GM18508 (cell line): ENCODE data around the gene CREM.

Experiments
- ATAC-seq: cut with Tn5 transposase; IDR thresholded peaks from one replicate; pipeline ENCODE4 v1.9.1; 2021; ENCODE audit warnings: moderate number of reproducible peaks; ENCODE audit not compliant: insufficient read depth, unreplicated experiment

Gene CREM

GRCh38 chr10:35191523-35191922 lies 64.9 kb downstream of the CREM start:
- no peak for ATAC-seq

GRCh38 chr10:35192645-35193249 lies 66.1 kb downstream of the CREM start:
- ATAC-seq, result no peak

GRCh38 chr10:35194471-35194870 lies 67.8 kb downstream of the CREM start:
- no peak for ATAC-seq

DNA sequence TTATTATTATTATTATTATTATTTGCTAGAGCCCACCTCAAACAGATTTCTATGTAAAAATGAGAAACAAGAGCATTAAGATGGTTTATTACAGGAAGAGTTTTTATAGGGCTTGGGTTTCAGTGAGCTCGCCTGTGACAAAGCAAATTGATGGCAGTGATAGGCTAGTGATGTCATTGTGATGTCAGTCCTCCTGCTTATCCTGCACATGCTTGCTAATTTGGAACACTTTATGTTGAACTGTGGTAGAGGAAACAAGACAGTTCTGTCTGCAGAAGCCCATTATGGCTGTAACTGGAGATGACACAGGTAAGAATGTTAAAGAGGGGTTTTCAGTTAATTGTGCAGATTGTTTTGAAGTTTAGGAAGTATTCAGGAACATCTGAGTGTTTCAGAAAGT lies 68.3 kb downstream of the CREM start:
- ATAC-seq, result no peak

DNA sequence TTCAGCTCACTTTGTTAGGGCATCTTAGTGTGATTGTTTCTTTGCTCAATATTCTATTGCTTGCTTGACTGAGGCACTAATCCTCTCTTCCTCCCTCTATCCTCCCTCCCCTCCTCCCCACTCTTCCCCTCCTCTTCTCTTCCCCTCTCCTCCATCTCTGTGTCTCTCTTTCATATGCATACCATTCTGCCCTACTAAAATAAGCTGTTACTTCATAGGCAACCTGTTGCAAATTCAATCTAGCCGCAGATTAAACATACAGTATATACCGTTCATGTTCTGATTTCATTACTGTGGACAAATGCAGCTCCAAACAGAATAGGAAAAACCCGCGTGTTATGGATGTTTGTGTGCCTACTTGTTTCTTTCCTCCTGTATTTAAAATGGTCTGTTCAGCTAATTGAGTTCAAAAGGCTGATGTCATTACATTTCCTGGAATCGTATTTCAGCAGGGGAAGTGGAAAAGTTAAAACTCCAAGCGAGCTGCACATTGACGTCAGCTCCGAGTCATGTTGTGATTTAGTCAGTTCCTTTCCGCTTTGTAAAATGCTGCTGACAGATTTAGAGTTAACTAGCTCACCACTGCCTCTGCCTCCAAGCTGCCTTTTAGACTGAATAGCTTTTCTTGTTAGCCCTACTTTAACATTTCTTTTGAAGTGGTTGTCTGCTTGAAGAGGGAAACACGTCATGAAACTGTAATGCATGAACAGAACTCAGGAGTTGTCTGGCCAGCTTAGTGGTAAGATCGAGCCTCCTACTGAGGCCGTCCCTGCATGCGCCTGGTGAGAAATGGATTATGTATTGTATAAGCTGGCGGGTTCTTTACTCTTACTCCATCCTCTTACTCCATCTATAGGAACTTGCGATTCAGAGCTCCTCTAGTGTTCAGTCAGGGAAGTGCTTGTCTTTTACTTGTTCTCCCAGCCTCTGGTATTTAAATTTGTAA lies 69.0 kb downstream of the CREM start:
- peak; percentile 93 for ATAC-seq

DNA sequence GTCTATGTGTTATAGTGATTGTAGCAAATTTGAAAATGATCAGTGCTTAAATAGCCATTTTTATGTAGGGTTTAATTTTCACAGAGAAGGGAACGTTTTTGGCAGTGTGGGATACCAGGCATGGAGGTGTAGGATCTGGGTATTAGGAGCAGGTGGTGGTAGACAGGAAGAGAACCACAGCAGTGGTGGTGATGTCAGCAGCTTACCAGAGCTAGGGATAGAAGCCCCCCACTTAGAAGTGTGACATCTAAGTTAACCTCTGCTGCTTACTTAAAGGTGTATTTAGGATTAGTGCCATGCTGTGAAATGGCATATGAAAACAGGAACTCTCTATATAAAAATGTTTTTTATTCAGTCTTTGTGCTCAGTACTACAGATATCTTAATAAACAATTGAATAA lies 73.8 kb downstream of the CREM start:
- no peak for ATAC-seq

DNA sequence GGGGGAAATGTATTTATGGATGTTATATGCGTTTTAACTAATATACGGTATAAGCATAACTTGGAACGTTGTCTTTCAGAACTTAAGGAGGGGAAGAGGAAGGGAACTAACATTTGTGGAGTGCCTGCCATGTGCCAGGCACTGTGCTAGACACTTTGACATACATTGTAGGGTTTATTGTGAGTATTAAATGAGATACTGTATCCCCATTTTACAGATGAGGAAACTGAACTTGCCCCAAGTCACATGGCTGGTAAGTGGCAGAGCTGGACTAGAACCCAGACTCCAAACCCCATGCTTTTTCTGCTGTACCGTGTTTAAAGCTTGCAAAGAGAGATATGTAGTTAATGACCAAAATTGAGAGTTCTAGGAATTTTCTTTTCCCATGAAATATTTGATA lies 74.6 kb downstream of the CREM start:
- no peak for ATAC-seq

DNA sequence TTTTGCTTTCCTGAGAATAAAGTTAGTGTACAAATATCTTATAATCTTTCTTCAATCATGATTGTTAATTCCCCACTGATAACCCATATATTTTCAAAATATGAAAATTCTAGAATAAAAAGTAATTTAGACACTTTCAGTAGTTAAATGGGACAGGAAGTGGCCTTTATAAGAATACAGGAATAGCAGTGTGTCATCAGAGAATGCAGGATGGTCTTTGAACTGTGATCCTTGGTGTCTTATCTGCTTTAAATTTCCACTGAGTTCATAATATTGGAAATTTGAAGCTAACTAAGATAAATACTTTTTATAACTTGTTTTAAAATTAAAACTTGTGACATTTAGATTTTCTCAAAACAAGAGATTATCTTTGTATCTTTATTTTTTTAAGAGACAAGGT lies 75.4 kb downstream of the CREM start:
- ATAC-seq, result no peak

- no peak for ATAC-seq
These were observed 77.1 kb downstream of the CREM start for GRCh38 chr10:35203745-35204144.

DNA sequence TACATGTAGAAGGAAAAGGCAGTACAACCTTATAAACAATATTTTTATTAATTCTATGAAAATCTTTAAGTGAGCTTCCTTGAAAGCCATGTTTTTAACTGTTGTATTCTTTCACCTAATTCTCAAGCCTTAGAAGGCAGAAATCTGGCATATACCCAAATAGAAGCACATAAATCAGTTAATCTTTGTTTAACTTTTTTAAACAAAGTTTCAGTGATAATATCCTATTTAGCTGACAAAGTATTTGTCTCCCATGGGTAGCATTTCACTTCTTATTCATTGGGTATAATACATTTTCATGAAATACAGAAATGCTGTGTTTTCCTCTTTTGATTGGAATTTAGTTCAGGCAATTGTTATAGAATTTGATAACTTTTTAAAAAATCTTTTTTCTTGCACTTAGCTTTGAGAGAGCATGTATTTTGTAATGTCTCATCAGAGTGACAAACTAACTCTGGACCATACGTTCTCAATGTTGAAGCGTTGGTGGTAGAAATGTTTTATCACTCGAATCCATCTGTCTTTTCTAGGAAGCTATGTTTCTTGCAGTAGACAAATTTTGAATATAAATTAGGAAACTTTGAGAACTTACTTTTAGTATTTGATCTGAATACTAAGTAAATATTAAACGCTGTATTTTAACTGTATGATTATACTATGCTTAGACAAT lies 78.1 kb downstream of the CREM start:
- ATAC-seq, result no peak

DNA sequence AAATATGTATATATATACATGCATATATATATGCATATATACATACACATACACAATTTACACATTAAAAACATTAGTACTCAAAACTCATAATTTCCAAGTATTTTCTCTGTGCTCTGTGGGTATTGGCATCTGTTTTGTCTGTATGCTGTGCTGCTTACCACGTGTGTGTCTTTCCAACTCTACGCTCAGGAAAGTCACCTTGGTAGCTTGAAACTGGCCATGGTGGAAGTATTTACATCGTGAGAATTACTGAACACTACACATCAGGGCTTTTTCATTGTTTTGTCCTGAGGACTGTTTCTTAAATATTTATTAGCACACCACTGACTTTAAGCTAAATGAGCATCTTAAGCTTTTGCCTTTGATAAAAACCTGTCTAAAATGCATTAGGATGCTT lies 79.6 kb downstream of the CREM start:
- ATAC-seq, result no peak

- no peak for ATAC-seq
These were observed 81.9 kb downstream of the CREM start for GRCh38 chr10:35208536-35208935.

GRCh38 chr10:35208949-35209613 lies 82.4 kb downstream of the CREM start:
- ATAC-seq, result no peak

DNA sequence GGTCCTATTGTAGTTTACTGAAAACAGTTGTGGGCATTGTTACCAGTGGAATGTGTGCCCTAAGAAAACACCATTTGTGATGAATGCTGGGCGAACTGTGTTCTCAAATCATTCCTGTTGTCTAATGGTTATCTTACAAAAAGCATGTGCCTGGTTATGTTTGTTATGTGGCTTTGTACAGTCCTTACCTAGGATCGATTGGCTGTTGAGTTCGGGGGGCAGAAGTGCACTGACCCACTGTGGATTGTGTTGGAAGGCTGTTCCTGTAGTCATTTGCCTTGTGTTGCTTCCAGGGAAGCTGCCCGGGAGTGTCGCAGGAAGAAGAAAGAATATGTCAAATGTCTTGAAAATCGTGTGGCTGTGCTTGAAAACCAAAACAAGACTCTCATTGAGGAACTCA lies 84.3 kb downstream of the CREM start:
- no peak for ATAC-seq

DNA sequence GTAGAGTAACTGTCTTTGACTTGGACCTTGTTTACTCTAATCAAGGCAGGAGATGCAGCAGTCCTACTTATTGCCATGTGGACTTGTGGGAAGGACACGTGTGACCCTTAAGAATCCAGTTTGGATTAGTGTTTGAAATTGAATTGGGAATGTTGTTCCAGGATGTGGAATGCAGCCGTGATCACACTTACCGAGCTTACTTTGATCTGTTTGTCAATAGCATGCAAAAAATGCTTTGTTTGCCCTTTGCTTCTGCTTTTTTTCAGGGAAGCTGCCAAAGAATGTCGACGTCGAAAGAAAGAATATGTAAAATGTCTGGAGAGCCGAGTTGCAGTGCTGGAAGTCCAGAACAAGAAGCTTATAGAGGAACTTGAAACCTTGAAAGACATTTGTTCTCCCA lies 84.7 kb downstream of the CREM start:
- ATAC-seq, result no peak

GRCh38 chr10:35212856-35213255 lies 86.2 kb downstream of the CREM start:
- ATAC-seq, result no peak

- no peak for ATAC-seq
These were observed 87.1 kb downstream of the CREM start for GRCh38 chr10:35213699-35214098.

GRCh38 chr10:35214607-35215020 lies 88.0 kb downstream of the CREM start:
- ATAC-seq, result no peak

GRCh38 chr10:35215107-35215506 lies 88.5 kb downstream of the CREM start:
- ATAC-seq, result no peak

DNA sequence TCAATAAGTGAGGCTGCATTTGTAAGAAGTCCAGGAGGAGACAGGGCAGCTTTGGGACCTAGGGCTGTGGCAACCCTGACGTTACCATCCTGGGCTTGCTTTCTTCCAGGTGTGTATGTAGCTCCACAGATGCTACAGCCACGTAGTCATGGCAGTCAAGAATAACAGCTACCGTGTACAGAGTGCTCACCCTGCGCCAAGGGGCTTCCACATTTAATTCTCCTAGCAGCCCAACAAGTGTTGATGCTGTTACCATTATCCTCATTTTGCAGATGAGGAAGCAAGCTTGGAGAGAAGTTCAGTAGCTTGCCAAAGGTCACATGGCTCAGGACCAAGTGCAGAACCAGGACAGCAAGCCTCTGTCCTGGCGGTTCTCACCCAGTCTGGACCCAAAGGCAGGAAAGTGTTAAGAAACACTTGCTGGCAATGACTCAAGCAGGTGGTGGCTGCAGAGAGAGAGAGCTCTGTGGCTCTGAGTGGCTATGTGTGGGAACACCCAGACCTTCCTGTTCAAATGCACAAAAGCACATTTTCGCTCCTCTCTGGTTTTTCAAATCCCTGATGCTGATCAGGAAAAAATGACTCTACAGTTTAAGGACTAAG lies 89.8 kb downstream of the CREM start:
- no peak for ATAC-seq
